ENCODE measurements around the gene SHTN1.

DNA sequence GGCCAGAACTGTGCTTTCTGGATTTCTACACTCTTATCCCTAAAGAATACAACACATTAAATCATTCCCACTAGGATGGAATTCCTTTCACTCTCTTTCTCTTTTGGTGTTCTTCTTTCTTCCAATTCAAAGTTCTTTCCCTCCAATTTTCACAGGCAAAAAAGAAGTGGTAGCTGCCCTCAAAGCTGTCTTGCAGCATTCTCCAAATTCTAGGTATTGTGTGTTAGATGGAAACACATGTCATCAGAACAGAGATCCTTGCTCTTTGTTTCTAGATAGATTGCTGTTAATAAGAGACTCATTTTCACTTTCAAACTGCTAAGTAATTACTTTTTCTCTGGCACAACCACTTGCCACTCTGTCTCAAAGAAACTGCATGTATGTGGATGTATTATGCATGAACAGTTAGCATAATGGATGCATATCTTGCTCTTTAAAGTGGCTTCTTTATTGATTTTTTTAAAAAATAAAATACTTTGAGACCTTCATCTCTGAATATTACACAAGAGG is 31.0 kb downstream of the SHTN1 start:
- TF ChIP-seq POLR2A (IDR thresholded peaks at IDR 0.05; ENCODE audit: low read depth, low read length) = no peak
- TF ChIP-seq, protein P1, sequence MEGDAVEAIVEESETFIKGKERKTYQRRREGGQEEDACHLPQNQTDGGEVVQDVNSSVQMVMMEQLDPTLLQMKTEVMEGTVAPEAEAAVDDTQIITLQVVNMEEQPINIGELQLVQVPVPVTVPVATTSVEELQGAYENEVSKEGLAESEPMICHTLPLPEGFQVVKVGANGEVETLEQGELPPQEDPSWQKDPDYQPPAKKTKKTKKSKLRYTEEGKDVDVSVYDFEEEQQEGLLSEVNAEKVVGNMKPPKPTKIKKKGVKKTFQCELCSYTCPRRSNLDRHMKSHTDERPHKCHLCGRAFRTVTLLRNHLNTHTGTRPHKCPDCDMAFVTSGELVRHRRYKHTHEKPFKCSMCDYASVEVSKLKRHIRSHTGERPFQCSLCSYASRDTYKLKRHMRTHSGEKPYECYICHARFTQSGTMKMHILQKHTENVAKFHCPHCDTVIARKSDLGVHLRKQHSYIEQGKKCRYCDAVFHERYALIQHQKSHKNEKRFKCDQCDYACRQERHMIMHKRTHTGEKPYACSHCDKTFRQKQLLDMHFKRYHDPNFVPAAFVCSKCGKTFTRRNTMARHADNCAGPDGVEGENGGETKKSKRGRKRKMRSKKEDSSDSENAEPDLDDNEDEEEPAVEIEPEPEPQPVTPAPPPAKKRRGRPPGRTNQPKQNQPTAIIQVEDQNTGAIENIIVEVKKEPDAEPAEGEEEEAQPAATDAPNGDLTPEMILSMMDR (IDR thresholded peaks at IDR 0.05; ENCODE audit: extremely low read depth in 1 of 2, insufficient read depth in 1 of 2, low read depth in 1 of 2, low read length in 2 of 2) = no peak
- TF ChIP-seq, protein P2, sequence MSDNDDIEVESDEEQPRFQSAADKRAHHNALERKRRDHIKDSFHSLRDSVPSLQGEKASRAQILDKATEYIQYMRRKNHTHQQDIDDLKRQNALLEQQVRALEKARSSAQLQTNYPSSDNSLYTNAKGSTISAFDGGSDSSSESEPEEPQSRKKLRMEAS (IDR thresholded peaks at IDR 0.05; ENCODE audit: insufficient read depth, insufficient read length) = no peak
